HepG2 (cell line): ENCODE data around the gene ZSWIM8. TPM values are rescaled to one million over a fixed set of nuclear protein-coding genes. Genes with fewer than 3 reads are reported as not detected.

Source experiments
- BORCS8-MEF2B ChIP-seq: sonication (generic); formaldehyde crosslinking; IDR thresholded peaks from 2 replicates; pipeline ENCODE4 v1.8.0; 2022; ENCODE audit warnings: mild to moderate bottlenecking, missing genetic modification reagents
- ESRRA ChIP-seq: sonication (generic); formaldehyde crosslinking; IDR thresholded peaks from 2 replicates; pipeline ENCODE4 v1.5.1; 2020; ENCODE audit warnings: mild to moderate bottlenecking, low read depth, missing genetic modification reagents
- GFI1 ChIP-seq: sonication (generic); formaldehyde crosslinking; IDR thresholded peaks from 2 replicates; pipeline ENCODE4 v1.5.0; 2020; ENCODE audit warnings: missing genetic modification reagents, mild to moderate bottlenecking, borderline replicate concordance
- HNF4A ChIP-seq: sonication (generic); formaldehyde crosslinking; IDR thresholded peaks from 2 replicates; pipeline ENCODE4 v1.4.0; 2020; ENCODE audit warnings: missing genetic modification reagents
- NAIF1 ChIP-seq: sonication (generic); formaldehyde crosslinking; IDR thresholded peaks from 2 replicates; pipeline ENCODE4 v1.5.0; 2020; ENCODE audit warnings: mild to moderate bottlenecking, missing genetic modification reagents, borderline replicate concordance
- NPAS2 ChIP-seq: sonication (generic); formaldehyde crosslinking; IDR thresholded peaks from 2 replicates; pipeline ENCODE4 v1.8.0; 2022; ENCODE audit warnings: mild to moderate bottlenecking, missing genetic modification reagents, borderline replicate concordance
- PAF1 ChIP-seq: IDR thresholded peaks from 2 replicates; pipeline ENCODE4 v1.6.1; 2016; ENCODE audit warnings: missing genetic modification reagents, missing compliant biosample characterization
- PHF21A ChIP-seq: sonication (generic); formaldehyde crosslinking; IDR thresholded peaks from 2 replicates; pipeline ENCODE4 v1.5.0; 2020; ENCODE audit warnings: mild to moderate bottlenecking, missing genetic modification reagents
- RARA ChIP-seq: IDR thresholded peaks from 2 replicates; pipeline ENCODE4 v1.6.1; 2016; ENCODE audit warnings: missing genetic modification reagents, missing compliant biosample characterization
- RARG ChIP-seq: sonication (generic); formaldehyde crosslinking; IDR thresholded peaks from 2 replicates; pipeline ENCODE4 v1.4.0; 2020; ENCODE audit warnings: low read depth, mild to moderate bottlenecking, missing genetic modification reagents
- REPIN1 ChIP-seq: sonication (generic); formaldehyde crosslinking; IDR thresholded peaks from 2 replicates; pipeline ENCODE4 v1.8.0; 2022; ENCODE audit warnings: missing genetic modification reagents, low read depth, mild to moderate bottlenecking, borderline replicate concordance
- ZBTB38 ChIP-seq: sonication (generic); formaldehyde crosslinking; IDR thresholded peaks from 2 replicates; pipeline ENCODE4 v1.5.1; 2020; ENCODE audit warnings: mild to moderate bottlenecking, missing genetic modification reagents
- ZMAT3 ChIP-seq: sonication (generic); formaldehyde crosslinking; conservative IDR thresholded peaks from 2 replicates; pipeline ENCODE4 v1.7.0; 2021; ENCODE audit warnings: missing genetic modification reagents
- ZNF451 ChIP-seq: sonication (generic); formaldehyde crosslinking; IDR thresholded peaks from 2 replicates; pipeline ENCODE4 v1.5.0; 2020; ENCODE audit warnings: mild to moderate bottlenecking, missing genetic modification reagents
- ZNF775 ChIP-seq: sonication (generic); formaldehyde crosslinking; IDR thresholded peaks from 2 replicates; pipeline ENCODE4 v1.4.0; 2020; ENCODE audit warnings: missing genetic modification reagents, mild to moderate bottlenecking, moderate library complexity, borderline replicate concordance
- polyA plus RNA-seq, 8 experiments: library from polyadenylated mRNA; depleted of rRNA in 3 of 8; stranded (reverse) in 7 of 8; unstranded in 1 of 8; fragments of >200 nt; fragmentation: Illumina TruSeq in 4 of 8; extraction: Trizol in 4 of 8; gene quantifications; 2 replicates each; pipeline versions ENCODE4 v1.2.1 to v1.2.3, GENCODE V29; 2011 to 2016; ENCODE audit warnings: low read depth in 4 of 8, missing spikeins in 1 of 8, mixed read lengths in 1 of 8; ENCODE audit not compliant: insufficient read depth in 1 of 8
- total RNA-seq, 5 experiments: library from RNA; depleted of rRNA; stranded (reverse); fragments of >200 nt; fragmentation: Illumina TruSeq; extraction: Trizol; gene quantifications; 2 replicates each; pipeline ENCODE4 v1.2.3, GENCODE V29; 2016; ENCODE audit warnings: low read depth in 1 of 5
- TF ChIP-seq, protein P1 (sequence below), 2 experiments: fragments of 450-650 bp in 1 of 2; sonication (generic) in 1 of 2; formaldehyde crosslinking in 1 of 2; IDR thresholded peaks; 2 replicates each; pipeline versions ENCODE4 v1.6.1 to v1.8.0; 2016 to 2022; ENCODE audit warnings: antibody characterized with exemption in 1 of 2, mild to moderate bottlenecking in 1 of 2, missing genetic modification reagents in 1 of 2
- TF ChIP-seq, protein P2 (sequence below): sonication (generic); formaldehyde crosslinking; IDR thresholded peaks from 2 replicates; pipeline ENCODE4 v1.8.1; 2023; ENCODE audit warnings: mild to moderate bottlenecking, missing genetic modification reagents
- TF ChIP-seq, protein P3 (sequence below): IDR thresholded peaks from 2 replicates; pipeline ENCODE4 v1.6.1; 2018; ENCODE audit warnings: missing genetic modification reagents

The ZSWIM8 gene
- total and polyA plus RNA-seq, 2 of the 13 experiments (the other 11 are each of a cell fraction or from before 2014, with no cell fraction given) = 39.9 to 98.2 TPM

DNA sequence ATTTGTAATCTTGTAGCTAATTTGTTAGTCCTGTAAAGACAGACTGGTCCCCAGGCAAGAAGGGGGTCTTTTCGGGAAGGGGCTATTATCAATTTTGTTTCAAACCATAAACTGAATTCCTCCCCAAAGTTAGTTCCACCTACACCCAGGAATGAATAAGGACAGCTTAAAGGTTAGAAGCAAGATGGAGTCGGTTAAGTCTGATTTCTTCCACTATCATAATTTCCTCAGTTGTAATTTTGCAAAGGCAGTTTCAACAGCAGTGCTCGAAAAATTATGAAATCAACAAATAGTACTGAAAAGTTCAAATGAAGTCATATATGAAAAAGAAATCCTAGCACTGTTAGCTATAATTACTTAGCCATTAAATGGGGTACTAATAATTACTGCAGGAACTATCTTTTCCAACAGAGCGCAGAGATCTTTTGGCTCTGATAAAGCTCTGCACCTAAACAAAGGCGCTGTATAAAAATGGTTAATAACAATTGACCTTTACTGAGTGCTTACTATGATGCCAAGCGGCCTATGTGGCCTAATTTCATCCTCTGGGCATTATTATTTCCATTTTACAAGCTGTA is 42.0 kb upstream of the ZSWIM8 start (continued):
- TF ChIP-seq ZNF775 (CRISPR knock-in tag) (peak; percentile 22; the same call in 1 of the 2 replicates), RARG (CRISPR knock-in tag) (peak; percentile 14; the same call in 1 of the 2 replicates), GFI1 (CRISPR knock-in tag) (0 out of 2 replicates have a peak, but pooled peaks have one; percentile 17), REPIN1 (CRISPR knock-in tag) (no peak), HNF4A (CRISPR knock-in tag) (no peak), NAIF1 (CRISPR knock-in tag) (0 out of 2 replicates have a peak, but pooled peaks have one; percentile 4), ESRRA (0 out of 2 replicates have a peak, but pooled peaks have one; percentile 3), BORCS8-MEF2B (CRISPR knock-in tag) (no peak), RARA (CRISPR knock-in tag) (no peak), PAF1 (CRISPR knock-in tag) (0 out of 2 replicates have a peak, but pooled peaks have one; percentile 12), PHF21A (no peak), NPAS2 (CRISPR knock-in tag) (no peak), ZNF451 (CRISPR knock-in tag) (no peak), ZBTB38 (CRISPR knock-in tag) (no peak), ZMAT3 (CRISPR knock-in tag) (peak; percentile 49; the same call in 1 of the 2 replicates)
- TF ChIP-seq, protein P1, sequence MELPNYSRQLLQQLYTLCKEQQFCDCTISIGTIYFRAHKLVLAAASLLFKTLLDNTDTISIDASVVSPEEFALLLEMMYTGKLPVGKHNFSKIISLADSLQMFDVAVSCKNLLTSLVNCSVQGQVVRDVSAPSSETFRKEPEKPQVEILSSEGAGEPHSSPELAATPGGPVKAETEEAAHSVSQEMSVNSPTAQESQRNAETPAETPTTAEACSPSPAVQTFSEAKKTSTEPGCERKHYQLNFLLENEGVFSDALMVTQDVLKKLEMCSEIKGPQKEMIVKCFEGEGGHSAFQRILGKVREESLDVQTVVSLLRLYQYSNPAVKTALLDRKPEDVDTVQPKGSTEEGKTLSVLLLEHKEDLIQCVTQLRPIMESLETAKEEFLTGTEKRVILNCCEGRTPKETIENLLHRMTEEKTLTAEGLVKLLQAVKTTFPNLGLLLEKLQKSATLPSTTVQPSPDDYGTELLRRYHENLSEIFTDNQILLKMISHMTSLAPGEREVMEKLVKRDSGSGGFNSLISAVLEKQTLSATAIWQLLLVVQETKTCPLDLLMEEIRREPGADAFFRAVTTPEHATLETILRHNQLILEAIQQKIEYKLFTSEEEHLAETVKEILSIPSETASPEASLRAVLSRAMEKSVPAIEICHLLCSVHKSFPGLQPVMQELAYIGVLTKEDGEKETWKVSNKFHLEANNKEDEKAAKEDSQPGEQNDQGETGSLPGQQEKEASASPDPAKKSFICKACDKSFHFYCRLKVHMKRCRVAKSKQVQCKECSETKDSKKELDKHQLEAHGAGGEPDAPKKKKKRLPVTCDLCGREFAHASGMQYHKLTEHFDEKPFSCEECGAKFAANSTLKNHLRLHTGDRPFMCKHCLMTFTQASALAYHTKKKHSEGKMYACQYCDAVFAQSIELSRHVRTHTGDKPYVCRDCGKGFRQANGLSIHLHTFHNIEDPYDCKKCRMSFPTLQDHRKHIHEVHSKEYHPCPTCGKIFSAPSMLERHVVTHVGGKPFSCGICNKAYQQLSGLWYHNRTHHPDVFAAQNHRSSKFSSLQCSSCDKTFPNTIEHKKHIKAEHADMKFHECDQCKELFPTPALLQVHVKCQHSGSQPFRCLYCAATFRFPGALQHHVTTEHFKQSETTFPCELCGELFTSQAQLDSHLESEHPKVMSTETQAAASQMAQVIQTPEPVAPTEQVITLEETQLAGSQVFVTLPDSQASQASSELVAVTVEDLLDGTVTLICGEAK (IDR thresholded peaks at IDR 0.05) = no peak
- TF ChIP-seq, protein P1 (CRISPR knock-in tag; IDR thresholded peaks at IDR 0.05) = no peak
- TF ChIP-seq, protein P2, sequence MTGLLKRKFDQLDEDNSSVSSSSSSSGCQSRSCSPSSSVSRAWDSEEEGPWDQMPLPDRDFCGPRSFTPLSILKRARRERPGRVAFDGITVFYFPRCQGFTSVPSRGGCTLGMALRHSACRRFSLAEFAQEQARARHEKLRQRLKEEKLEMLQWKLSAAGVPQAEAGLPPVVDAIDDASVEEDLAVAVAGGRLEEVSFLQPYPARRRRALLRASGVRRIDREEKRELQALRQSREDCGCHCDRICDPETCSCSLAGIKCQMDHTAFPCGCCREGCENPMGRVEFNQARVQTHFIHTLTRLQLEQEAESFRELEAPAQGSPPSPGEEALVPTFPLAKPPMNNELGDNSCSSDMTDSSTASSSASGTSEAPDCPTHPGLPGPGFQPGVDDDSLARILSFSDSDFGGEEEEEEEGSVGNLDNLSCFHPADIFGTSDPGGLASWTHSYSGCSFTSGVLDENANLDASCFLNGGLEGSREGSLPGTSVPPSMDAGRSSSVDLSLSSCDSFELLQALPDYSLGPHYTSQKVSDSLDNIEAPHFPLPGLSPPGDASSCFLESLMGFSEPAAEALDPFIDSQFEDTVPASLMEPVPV = no peak
- TF ChIP-seq, protein P3, sequence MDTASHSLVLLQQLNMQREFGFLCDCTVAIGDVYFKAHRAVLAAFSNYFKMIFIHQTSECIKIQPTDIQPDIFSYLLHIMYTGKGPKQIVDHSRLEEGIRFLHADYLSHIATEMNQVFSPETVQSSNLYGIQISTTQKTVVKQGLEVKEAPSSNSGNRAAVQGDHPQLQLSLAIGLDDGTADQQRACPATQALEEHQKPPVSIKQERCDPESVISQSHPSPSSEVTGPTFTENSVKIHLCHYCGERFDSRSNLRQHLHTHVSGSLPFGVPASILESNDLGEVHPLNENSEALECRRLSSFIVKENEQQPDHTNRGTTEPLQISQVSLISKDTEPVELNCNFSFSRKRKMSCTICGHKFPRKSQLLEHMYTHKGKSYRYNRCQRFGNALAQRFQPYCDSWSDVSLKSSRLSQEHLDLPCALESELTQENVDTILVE (CRISPR knock-in tag) = no peak
